Measurements from ENCODE around the gene MAGI2. TPM values are rescaled to one million over a fixed set of nuclear protein-coding genes. Genes with fewer than 3 reads are reported as not detected.
"Not testable (repeated sequence)": the region's sequence is repeated elsewhere in the genome, so short reads cannot be mapped to it uniquely, and the experiment has no call there.

Gene MAGI2
- total RNA-seq, 2 donors from 2014 or later: 10.3 to 19.2 TPM

- H3K9me3 Mint-ChIP-seq: peaks cover 22% of the 10 kb centered on the region
- TF ChIP-seq CTCF (conservative IDR thresholded peaks at IDR 0.05): no peak
- H3K27ac Mint-ChIP-seq: no peak overlapping the region
- no peak for DNase-seq
- Histone ChIP-seq H3K27ac (ENCODE audit: low read depth, low read length) (no peak overlapping the region), H3K4me1 (ENCODE audit: control insufficient read depth, insufficient read depth, low read length) (no peaks in the 10 kb centered on the region), H3K4me3 (ENCODE audit: low read length) (no peak overlapping the region), H3K9ac (ENCODE audit: extremely low read depth, low read length, poor library complexity, severe bottlenecking) (no peak overlapping the region), H3K36me3 (ENCODE audit: control insufficient read depth, insufficient read depth, low read length) (no peaks in the 10 kb centered on the region), H3K9me3 (ENCODE audit: control insufficient read depth, low read length) (peaks cover 24% of the 10 kb centered on the region), H3K27me3 (ENCODE audit: control insufficient read depth, insufficient read depth, low read length, poor library complexity, severe bottlenecking) (no peaks in the 10 kb centered on the region)
- H3K4me1 Mint-ChIP-seq: no peaks in the 10 kb centered on the region
- no peak overlapping the region for H3K4me3 Mint-ChIP-seq
- no peaks in the 10 kb centered on the region for H3K27me3 Mint-ChIP-seq (ENCODE audit: insufficient read depth)
- no peaks in the 10 kb centered on the region for H3K36me3 Mint-ChIP-seq (ENCODE audit: low read depth)
These were observed 1205.4 kb downstream of the MAGI2 start for GRCh38 chr7:78247910-78248689.

- H3K27ac Mint-ChIP-seq; H3K4me1 Mint-ChIP-seq; H3K27me3 ChIP-seq (ENCODE audit: control insufficient read depth, insufficient read depth, low read length, poor library complexity, severe bottlenecking); H3K4me3 Mint-ChIP-seq; H3K27me3 Mint-ChIP-seq (ENCODE audit: insufficient read depth); H3K36me3 Mint-ChIP-seq (ENCODE audit: low read depth); H3K27ac ChIP-seq (ENCODE audit: low read depth, low read length); H3K4me1 ChIP-seq (ENCODE audit: control insufficient read depth, insufficient read depth, low read length); DNase-seq; H3K9ac ChIP-seq (ENCODE audit: extremely low read depth, low read length, poor library complexity, severe bottlenecking); H3K4me3 ChIP-seq (ENCODE audit: low read length); H3K36me3 ChIP-seq (ENCODE audit: control insufficient read depth, insufficient read depth, low read length); H3K9me3 Mint-ChIP-seq: not testable (repeated sequence)
- WGBS, 2 experiments (ENCODE audit: insufficient coverage in 1 of 2, insufficient read length in 1 of 2): 91 to 94% methylated on average over 1 of the region's 1 CpG
- H3K9me3 ChIP-seq (ENCODE audit: control insufficient read depth, low read length): peaks cover 13% of the 10 kb centered on the region
These were observed 1213.3 kb downstream of the MAGI2 start for GRCh38 chr7:78240179-78240578.

GRCh38 chr7:78234634-78235033, 1218.8 kb downstream of the MAGI2 start:
- Mint-ChIP-seq H3K4me1 (no peaks in the 10 kb centered on the region), H3K9me3 (peaks cover 4% of the 10 kb centered on the region), H3K36me3 (ENCODE audit: low read depth) (peaks cover 6% of the 10 kb centered on the region), H3K27ac (no peak overlapping the region), H3K27me3 (ENCODE audit: insufficient read depth) (no peaks in the 10 kb centered on the region), H3K4me3 (no peak overlapping the region)
- no peak for TF ChIP-seq CTCF (conservative IDR thresholded peaks at IDR 0.05)
- 89 to 94% methylated on average over 2 to 3 of the region's 3 CpGs for WGBS, 2 experiments (ENCODE audit: insufficient coverage in 1 of 2, insufficient read length in 1 of 2)
- H3K4me3 ChIP-seq (ENCODE audit: low read length): no peak overlapping the region
- H3K4me1 ChIP-seq (ENCODE audit: control insufficient read depth, insufficient read depth, low read length): no peaks in the 10 kb centered on the region
- peaks cover 17% of the 10 kb centered on the region for H3K9me3 ChIP-seq (ENCODE audit: control insufficient read depth, low read length)
- no peak overlapping the region for H3K9ac ChIP-seq (ENCODE audit: extremely low read depth, low read length, poor library complexity, severe bottlenecking)
- no peaks in the 10 kb centered on the region for H3K27me3 ChIP-seq (ENCODE audit: control insufficient read depth, insufficient read depth, low read length, poor library complexity, severe bottlenecking)
- H3K27ac ChIP-seq (ENCODE audit: low read depth, low read length): no peak overlapping the region
- no peak for DNase-seq
- H3K36me3 ChIP-seq (ENCODE audit: control insufficient read depth, insufficient read depth, low read length): no peaks in the 10 kb centered on the region

- Histone ChIP-seq H3K27ac (ENCODE audit: low read depth, low read length) (no peak overlapping the region), H3K9ac (ENCODE audit: extremely low read depth, low read length, poor library complexity, severe bottlenecking) (no peak overlapping the region), H3K27me3 (ENCODE audit: control insufficient read depth, insufficient read depth, low read length, poor library complexity, severe bottlenecking) (no peaks in the 10 kb centered on the region), H3K4me3 (ENCODE audit: low read length) (no peak overlapping the region), H3K9me3 (ENCODE audit: control insufficient read depth, low read length) (peaks cover 17% of the 10 kb centered on the region), H3K4me1 (ENCODE audit: control insufficient read depth, insufficient read depth, low read length) (no peaks in the 10 kb centered on the region), H3K36me3 (ENCODE audit: control insufficient read depth, insufficient read depth, low read length) (no peaks in the 10 kb centered on the region)
- Mint-ChIP-seq H3K4me3 (no peak overlapping the region), H3K9me3 (peaks cover 4% of the 10 kb centered on the region), H3K36me3 (ENCODE audit: low read depth) (peaks cover 6% of the 10 kb centered on the region), H3K27ac (no peak overlapping the region), H3K27me3 (ENCODE audit: insufficient read depth) (no peaks in the 10 kb centered on the region), H3K4me1 (no peaks in the 10 kb centered on the region)
- 91 to 100% methylated on average over 1 of the region's 1 CpG for WGBS, 2 experiments (ENCODE audit: insufficient coverage in 1 of 2, insufficient read length in 1 of 2)
- no peak for DNase-seq
- TF ChIP-seq CTCF (conservative IDR thresholded peaks at IDR 0.05): no peak
These were observed 1220.7 kb downstream of the MAGI2 start for GRCh38 chr7:78232806-78233205.
